Measurements from ENCODE around the gene UGGT1.

UGGT1 gene

GRCh38 chr2:128090945-128091725 is at the start of gene UGGT1:
Gene UGGT1 (plus strand): TSS chr2:128091200. CDS start chr2:128091358, 158 bp downstream.
- CTCF ChIA-PET, result interaction anchor here (1.3 kb wide), 1 partner anchor 62 kb away, joined by 3 read pairs; no protein-coding TSS in a partner anchor
- peak; percentile 97 for DNase-seq
- Mint-ChIP-seq H3K4me1 (peaks cover 51% of the 10 kb centered on the region), H3K9me3 (no peaks in the 10 kb centered on the region), H3K27me3 (no peaks in the 10 kb centered on the region), H3K4me3 (peak within 1 kb of the TSS; percentile 85), H3K36me3 (peaks cover 15% of the 10 kb centered on the region), H3K27ac (peak within 1 kb of the TSS; percentile 94)

- CTCF ChIA-PET, result no interaction called here
- Mint-ChIP-seq H3K9me3 (peaks cover 32% of the 10 kb centered on the region), H3K4me3 (no peak overlapping the region), H3K36me3 (peaks cover 4% of the 10 kb centered on the region), H3K27me3 (peaks cover 11% of the 10 kb centered on the region), H3K27ac (no peak overlapping the region), H3K4me1 (no peaks in the 10 kb centered on the region)
- DNase-seq, result no peak
Measured at GRCh38 chr2:128041561-128041960, 49.4 kb upstream of the UGGT1 start.

GRCh38 chr2:128043041-128043440 is 48.0 kb upstream of the UGGT1 start:
- Mint-ChIP-seq H3K9me3 (peaks cover 20% of the 10 kb centered on the region), H3K4me1 (no peaks in the 10 kb centered on the region), H3K36me3 (peaks cover 2% of the 10 kb centered on the region), H3K4me3 (no peak overlapping the region), H3K27ac (no peak overlapping the region), H3K27me3 (peaks cover 11% of the 10 kb centered on the region)
- no peak for DNase-seq
- CTCF ChIA-PET, result no interaction called here

GRCh38 chr2:128053331-128053730 is 37.7 kb upstream of the UGGT1 start:
- Mint-ChIP-seq H3K4me3 (no peak overlapping the region), H3K4me1 (no peaks in the 10 kb centered on the region), H3K27me3 (peaks cover 54% of the 10 kb centered on the region), H3K36me3 (no peaks in the 10 kb centered on the region), H3K27ac (no peak overlapping the region), H3K9me3 (peaks cover 10% of the 10 kb centered on the region)
- CTCF ChIA-PET, result interaction anchor here (1.2 kb wide), 1 partner anchor 10 kb away, joined by 3 read pairs; no protein-coding TSS in a partner anchor
- no peak for DNase-seq

- CTCF ChIA-PET, result interaction anchor here (1.2 kb wide), 1 partner anchor 9 kb away, joined by 3 read pairs; no protein-coding TSS in a partner anchor
- Mint-ChIP-seq H3K36me3 (no peaks in the 10 kb centered on the region), H3K27ac (no peak overlapping the region), H3K9me3 (peaks cover 10% of the 10 kb centered on the region), H3K4me1 (no peaks in the 10 kb centered on the region), H3K4me3 (no peak overlapping the region), H3K27me3 (peaks cover 46% of the 10 kb centered on the region)
- no peak for DNase-seq
Measured at GRCh38 chr2:128054104-128054885, 36.7 kb upstream of the UGGT1 start.

GRCh38 chr2:128057334-128057733 is 33.7 kb upstream of the UGGT1 start:
- DNase-seq, result no peak
- Mint-ChIP-seq H3K27me3 (peaks cover 32% of the 10 kb centered on the region), H3K36me3 (no peaks in the 10 kb centered on the region), H3K9me3 (no peaks in the 10 kb centered on the region), H3K4me3 (no peak overlapping the region), H3K4me1 (no peaks in the 10 kb centered on the region), H3K27ac (no peak overlapping the region)
- CTCF ChIA-PET, result no interaction called here

- DNase-seq, result no peak
- no peaks in the 10 kb centered on the region for H3K9me3 Mint-ChIP-seq
- no peaks in the 10 kb centered on the region for H3K36me3 Mint-ChIP-seq
- CTCF ChIA-PET, result no interaction called here
- H3K4me3 Mint-ChIP-seq, result no peak overlapping the region
- H3K27me3 Mint-ChIP-seq, result peaks cover 26% of the 10 kb centered on the region
- H3K27ac Mint-ChIP-seq, result no peak overlapping the region
- no peaks in the 10 kb centered on the region for H3K4me1 Mint-ChIP-seq
Measured at GRCh38 chr2:128058114-128058513, 32.9 kb upstream of the UGGT1 start.

- Mint-ChIP-seq H3K4me1 (no peaks in the 10 kb centered on the region), H3K9me3 (no peaks in the 10 kb centered on the region), H3K4me3 (no peak overlapping the region), H3K27me3 (peaks cover 18% of the 10 kb centered on the region), H3K36me3 (no peaks in the 10 kb centered on the region), H3K27ac (no peak overlapping the region)
- DNase-seq, result no peak
- CTCF ChIA-PET, result interaction anchor here (1.6 to 1.8 kb wide), 3 partner anchors 10 to 172 kb away, joined by 3 to 5 read pairs (median 4); no protein-coding TSS in a partner anchor
Measured at GRCh38 chr2:128062571-128062970, 28.4 kb upstream of the UGGT1 start.

- CTCF ChIA-PET, result interaction anchor here (0.6 to 1.1 kb wide), 3 partner anchors 11 to 193 kb away, joined by 3 to 4 read pairs (median 3); no protein-coding TSS in a partner anchor
- peaks cover 18% of the 10 kb centered on the region for H3K27me3 Mint-ChIP-seq
- no peaks in the 10 kb centered on the region for H3K4me1 Mint-ChIP-seq
- no peak overlapping the region for H3K4me3 Mint-ChIP-seq
- no peak overlapping the region for H3K27ac Mint-ChIP-seq
- no peak for DNase-seq
- H3K9me3 Mint-ChIP-seq, result no peaks in the 10 kb centered on the region
- H3K36me3 Mint-ChIP-seq, result no peaks in the 10 kb centered on the region
Measured at GRCh38 chr2:128064353-128064752, 26.6 kb upstream of the UGGT1 start.

- CTCF ChIA-PET, result no interaction called here
- no peak for DNase-seq
- Mint-ChIP-seq H3K27me3 (peaks cover 5% of the 10 kb centered on the region), H3K36me3 (no peaks in the 10 kb centered on the region), H3K4me3 (no peak overlapping the region), H3K9me3 (no peaks in the 10 kb centered on the region), H3K27ac (no peak overlapping the region), H3K4me1 (no peaks in the 10 kb centered on the region)
Measured at GRCh38 chr2:128069769-128070168, 21.2 kb upstream of the UGGT1 start.

- H3K4me1 Mint-ChIP-seq, result peaks cover 2% of the 10 kb centered on the region
- H3K27ac Mint-ChIP-seq, result no peak overlapping the region
- no peaks in the 10 kb centered on the region for H3K27me3 Mint-ChIP-seq
- H3K9me3 Mint-ChIP-seq, result no peaks in the 10 kb centered on the region
- H3K36me3 Mint-ChIP-seq, result no peaks in the 10 kb centered on the region
- CTCF ChIA-PET, result no interaction called here
- DNase-seq, result no peak
- no peak overlapping the region for H3K4me3 Mint-ChIP-seq
Measured at GRCh38 chr2:128073278-128073677, 17.7 kb upstream of the UGGT1 start.

GRCh38 chr2:128076461-128077106 is 14.4 kb upstream of the UGGT1 start:
- Mint-ChIP-seq H3K4me3 (no peak overlapping the region), H3K36me3 (no peaks in the 10 kb centered on the region), H3K4me1 (peaks cover 2% of the 10 kb centered on the region), H3K27ac (no peak overlapping the region), H3K27me3 (no peaks in the 10 kb centered on the region), H3K9me3 (no peaks in the 10 kb centered on the region)
- no peak for DNase-seq
- CTCF ChIA-PET, result no interaction called here

- Mint-ChIP-seq H3K36me3 (peaks cover 2% of the 10 kb centered on the region), H3K9me3 (peaks cover 5% of the 10 kb centered on the region), H3K4me1 (peaks cover 4% of the 10 kb centered on the region), H3K4me3 (no peak overlapping the region), H3K27ac (no peak overlapping the region), H3K27me3 (peaks cover 11% of the 10 kb centered on the region)
- no peak for DNase-seq
- CTCF ChIA-PET, result no interaction called here
Measured at GRCh38 chr2:128084757-128085156, 6.2 kb upstream of the UGGT1 start.

GRCh38 chr2:128086244-128086643 is 4.8 kb upstream of the UGGT1 start:
- peaks cover 12% of the 10 kb centered on the region for H3K4me1 Mint-ChIP-seq
- CTCF ChIA-PET, result interaction anchor here (1.3 kb wide), 1 partner anchor 24 kb away, joined by 4 read pairs; no protein-coding TSS in a partner anchor
- peaks cover 4% of the 10 kb centered on the region for H3K36me3 Mint-ChIP-seq

More at GRCh38 chr2:128086244-128086643, 4.8 kb upstream of the UGGT1 start:
- Mint-ChIP-seq H3K27ac (no peak overlapping the region), H3K4me3 (no peak overlapping the region), H3K9me3 (peaks cover 5% of the 10 kb centered on the region), H3K27me3 (peaks cover 11% of the 10 kb centered on the region)
- no peak for DNase-seq

Data from activated naive CD4-positive, alpha-beta T cell treated with anti-CD3 and anti-CD28 coated beads, Interleukin-2, amount 10 ng/mL, durations not matched to agents 7 days and 5 days (primary cell).